ENCODE measurements around the gene SLC12A5.

SLC12A5 gene

GRCh38 chr20:46054606-46055005 lies 25.6 kb downstream of the SLC12A5 start:
- DNase-seq (ENCODE audit: low read depth, low spot score): no peak

GRCh38 chr20:46055269-46055668 lies 26.3 kb downstream of the SLC12A5 start:
- DNase-seq (ENCODE audit: low read depth, low spot score): no peak

- no peak for DNase-seq (ENCODE audit: low read depth, low spot score)
These were observed 27.2 kb downstream of the SLC12A5 start for GRCh38 chr20:46056027-46056833.

GRCh38 chr20:46056970-46057855 lies 28.2 kb downstream of the SLC12A5 start:
- no peak for DNase-seq (ENCODE audit: low read depth, low spot score)

- DNase-seq (ENCODE audit: low read depth, low spot score): no peak
These were observed 29.0 kb downstream of the SLC12A5 start for GRCh38 chr20:46057856-46058598.

GRCh38 chr20:46058599-46059281 lies 29.7 kb downstream of the SLC12A5 start:
- DNase-seq (ENCODE audit: low read depth, low spot score): no peak

GRCh38 chr20:46060301-46060881 lies 31.4 kb downstream of the SLC12A5 start:
- DNase-seq (ENCODE audit: low read depth, low spot score): no peak

- no peak for DNase-seq (ENCODE audit: low read depth, low spot score)
These were observed 32.0 kb downstream of the SLC12A5 start for GRCh38 chr20:46060975-46061374.

- no peak for DNase-seq (ENCODE audit: low read depth, low spot score)
These were observed 33.1 kb downstream of the SLC12A5 start for GRCh38 chr20:46062151-46062550.

GRCh38 chr20:46062621-46063020 lies 33.6 kb downstream of the SLC12A5 start:
- DNase-seq (ENCODE audit: low read depth, low spot score): no peak

- no peak for DNase-seq (ENCODE audit: low read depth, low spot score)
These were observed 34.1 kb downstream of the SLC12A5 start for GRCh38 chr20:46063151-46063550.

- DNase-seq (ENCODE audit: low read depth, low spot score): no peak
These were observed 34.6 kb downstream of the SLC12A5 start for GRCh38 chr20:46063652-46064054.

GRCh38 chr20:46065006-46065405 lies 36.0 kb downstream of the SLC12A5 start:
- no peak for DNase-seq (ENCODE audit: low read depth, low spot score)

GRCh38 chr20:46065691-46066090 lies 36.7 kb downstream of the SLC12A5 start:
- DNase-seq (ENCODE audit: low read depth, low spot score): no peak

- DNase-seq (ENCODE audit: low read depth, low spot score): no peak
These were observed 41.3 kb downstream of the SLC12A5 start for GRCh38 chr20:46070215-46070900.

GRCh38 chr20:46071573-46071972 lies 42.6 kb downstream of the SLC12A5 start:
- DNase-seq (ENCODE audit: low read depth, low spot score): no peak

- no peak for DNase-seq (ENCODE audit: low read depth, low spot score)
These were observed 44.0 kb downstream of the SLC12A5 start for GRCh38 chr20:46073024-46073423.

- no peak for DNase-seq (ENCODE audit: low read depth, low spot score)
These were observed 44.4 kb downstream of the SLC12A5 start for GRCh38 chr20:46073443-46073842.

GRCh38 chr20:46074006-46074405 lies 45.0 kb downstream of the SLC12A5 start:
- no peak for DNase-seq (ENCODE audit: low read depth, low spot score)

- no peak for DNase-seq (ENCODE audit: low read depth, low spot score)
These were observed 47.8 kb downstream of the SLC12A5 start for GRCh38 chr20:46076806-46077205.
